K562 (cell line): ENCODE results near the gene PLK5.
"Not testable (repeated sequence)": the region's sequence is repeated elsewhere in the genome, so short reads cannot be mapped to it uniquely, and the experiment has no call there.

ENCODE experiments used
- ARHGAP35 ChIP-seq: fragments of 450-650 bp; IDR thresholded peaks from 2 replicates; pipeline ENCODE4 v1.6.1; 2018; ENCODE audit not compliant: partially characterized antibody
- BHLHE40 ChIP-seq: IDR thresholded peaks from 2 replicates; pipeline ENCODE4 v1.6.1; 2011; ENCODE audit warnings: low read length, improper control_type of control experiment
- CEBPB ChIP-seq: fragments of 450-650 bp; IDR thresholded peaks from 2 replicates; pipeline ENCODE4 v1.6.1; 2016; ENCODE audit warnings: missing genetic modification characterization, missing compliant biosample characterization
- CHD7 ChIP-seq: fragments of 200-600 bp; sonication (generic); IDR thresholded peaks from one replicate; pipeline ENCODE4 v1.6.1; 2012; ENCODE audit warnings: mild to moderate bottlenecking, low read depth, low read length, inconsistent platforms
- FOXK2 ChIP-seq, 2 experiments: fragments of 450-650 bp; IDR thresholded peaks in 1 of 2; conservative IDR thresholded peaks in 1 of 2; 2 replicates each; pipeline ENCODE4 v1.6.1; 2016; ENCODE audit warnings: low read depth in 2 of 2, mild to moderate bottlenecking in 1 of 2
- HMGXB4 ChIP-seq: sonication (generic); formaldehyde crosslinking; IDR thresholded peaks from 2 replicates; pipeline ENCODE4 v1.8.1; 2023; ENCODE audit warnings: mild to moderate bottlenecking, missing genetic modification reagents
- HNRNPH1 ChIP-seq: fragments of 200-400 bp; formaldehyde crosslinking; optimal IDR thresholded peaks from 2 replicates; pipeline ENCODE3; 2017; ENCODE audit warnings: low read depth, mild to moderate bottlenecking, low read length, moderate library complexity
- ILF3 ChIP-seq: fragments of 450-650 bp; IDR thresholded peaks from 2 replicates; pipeline ENCODE4 v1.6.1; 2018; ENCODE audit warnings: antibody characterized with exemption, mild to moderate bottlenecking, moderate library complexity, borderline replicate concordance
- MCM5 ChIP-seq: fragments of 450-650 bp; IDR thresholded peaks from 2 replicates; pipeline ENCODE4 v1.6.1; 2016; ENCODE audit warnings: low read depth
- ZC3H8 ChIP-seq: fragments of 450-650 bp; IDR thresholded peaks from 2 replicates; pipeline ENCODE4 v1.6.1; 2017

GRCh38 chr19:1539749-1540148 lies 15.9 kb downstream of the PLK5 start:
- TF ChIP-seq MCM5; ILF3; ZC3H8; CEBPB (tag); BHLHE40; ARHGAP35; HNRNPH1; HMGXB4 (CRISPR knock-in tag); FOXK2 (conservative IDR thresholded peaks at IDR 0.05 in 1 of 2, IDR thresholded peaks at IDR 0.05 in 1 of 2; ENCODE audit: low read depth in 2 of 2); CHD7: not testable (repeated sequence)
